Pancreas (tissue), 10 donors: Measurements from ENCODE around the gene WNT6. TPM values are rescaled to one million over a fixed set of nuclear protein-coding genes. Genes with fewer than 3 reads are reported as not detected.

Source experiments
- ATAC-seq, 4 donors: fragments of 200-7000 bp; cut with Tn5 transposase; one replicate each; pipeline versions ENCODE4 v1.8.0 to v1.9.1; 2020; ENCODE audit warnings: mild to moderate bottlenecking in 4 of 4, moderate library complexity in 4 of 4
- DNase-seq, 6 donors: peaks; one replicate each; pipeline ENCODE4 v3.0.0-alpha.2; 2020
- FAIRE-seq: peaks from 2 replicates; lab custom pipeline; 2012; peaks lifted over from hg19 to GRCh38; lab: Jason Lieb, UNC
- H3K27ac ChIP-seq, 4 donors: fragments of 200-600 bp; sonication (generic); 1 replicate in 3 of 4; 2 replicates in 1 of 4; pipeline versions ENCODE4 v1.5.0 to v1.8.0; 2020
- H3K27me3 ChIP-seq, 4 donors: fragments of 200-600 bp; one replicate each; pipeline ENCODE4 v1.8.0; 2021
- H3K36me3 ChIP-seq, 3 donors: fragments of 200-600 bp; sonication (generic) in 1 of 3; one replicate each; pipeline versions ENCODE4 v1.5.0 to v1.8.0; 2020 to 2021
- H3K4me1 ChIP-seq, 3 donors: fragments of 200-600 bp; one replicate each; pipeline ENCODE4 v1.8.0; 2021
- H3K4me3 ChIP-seq, 4 donors: fragments of 200-600 bp; sonication (generic) in 2 of 4; one replicate each; pipeline versions ENCODE4 v1.5.0 to v1.8.0; 2020 to 2021
- H3K9me3 ChIP-seq, 4 donors: fragments of 200-600 bp; one replicate each; pipeline ENCODE4 v1.8.0; 2021
- CTCF ChIP-seq, 4 donors: fragments of 200-600 bp; sonication (generic) in 3 of 4; IDR thresholded peaks; one replicate each; pipeline versions ENCODE4 v1.5.0 to v1.8.0; 2021; ENCODE audit warnings: antibody characterized with exemption in 4 of 4
- WGBS, 2 donors: extraction: QIAGEN DNeasy Blood & Tissue Kit; methylation state at CpG; one replicate each; pipeline ENCODE4 v1.1.7; 2013; 5-methylcytosine and 5-hydroxymethylcytosine counted together
- intact Hi-C, 3 donors: fragments of 100-400 bp; cut with DNase I; formaldehyde crosslinking; loops; one replicate each; pipeline versions ENCODE4 v1.11.1 to v1.14.2; 2022
- polyA plus RNA-seq, 2 donors: library from polyadenylated mRNA; stranded (reverse); fragments of 200-250 nt; gene quantifications; one replicate each; pipeline ENCODE4 v1.2.3, GENCODE V29; 2013
- total RNA-seq, 6 donors: library from RNA; stranded (reverse); fragmentation: NEBNext Ultra II Directional in 4 of 6; extraction: Animal tissue kit (Norgen Biotek cat#: 25700) in 4 of 6; gene quantifications; one replicate each; pipeline versions ENCODE4 v1.2.1 to v1.2.4, GENCODE V29; 2021 to 2023
- donor health status: healthy with polysubstance abuse.
- donor health status: DM: no; HTN: no; CAD: no; lungs with moderate emphysema.
- donor health status: DM: no; HTN: no; CAD: no.
- donor health status: control.
- donor health status: control.
- donor health status: Bipolar disorder and iron deficiency.
- donor health status: DM: yes; HTN: yes; CAD: no.
- donor health status: DM: no; HTN: no; CAD: no.
- donor health status: DM: no; HTN: no; CAD: no.
- donor health status: DM: yes; HTN: yes; CAD: no.

WNT6 gene
- total and polyA plus RNA-seq, 8 donors = 0.09 to 1.2 (median 0.32) TPM; not detected in 1

GRCh38 chr2:218852911-218853667 lies 6.5 kb upstream of the WNT6 start:
- FAIRE-seq = no peak
- intact Hi-C loops = no loop called here

GRCh38 chr2:218853766-218854165 lies 5.8 kb upstream of the WNT6 start:
- no peaks in the 10 kb centered on the region for H3K4me1 ChIP-seq
- intact Hi-C loops = no loop called here
- DNase-seq (peak in 2 of 6 donors; percentile 20 to 24), ATAC-seq (peak in 2 of 4 donors; percentile 24 to 35), FAIRE-seq (no peak)
- WGBS, 2 donors = 45 to 46% methylated on average over 5 of the region's 5 CpGs
- H3K27ac ChIP-seq = no peak overlapping the region
- no peak overlapping the region for H3K4me3 ChIP-seq
- TF ChIP-seq CTCF (IDR thresholded peaks at IDR 0.05) = no peak
- H3K9me3 ChIP-seq = no peaks in the 10 kb centered on the region
- H3K36me3 ChIP-seq = no peaks in the 10 kb centered on the region
- H3K27me3 ChIP-seq = peaks cover 0 to 12% (median 0%) of the 10 kb centered on the region in 4 donors

More at GRCh38 chr2:218852911-218853667, 6.5 kb upstream of the WNT6 start:
- Histone ChIP-seq H3K27me3 (peaks cover 0 to 5% (median 4%) of the 10 kb centered on the region in 4 donors), H3K9me3 (no peaks in the 10 kb centered on the region), H3K36me3 (no peaks in the 10 kb centered on the region), H3K4me1 (no peaks in the 10 kb centered on the region), H3K27ac (no peak overlapping the region), H3K4me3 (no peak overlapping the region)
- ATAC-seq (peak in 3 of 4 donors; percentile 80 to 95 (median 89)), DNase-seq (peak in 4 of 6 donors; percentile 24 to 78 (median 49))
- TF ChIP-seq CTCF (IDR thresholded peaks at IDR 0.05) = peak; percentile 30 to 66 (median 48)
- 19 to 23% methylated on average over 16 of the region's 16 CpGs for WGBS, 2 donors

GRCh38 chr2:218854860-218855259 lies 4.7 kb upstream of the WNT6 start:
- intact Hi-C loops = no loop called here
- Histone ChIP-seq H3K9me3 (no peaks in the 10 kb centered on the region), H3K4me1 (no peaks in the 10 kb centered on the region), H3K36me3 (no peaks in the 10 kb centered on the region), H3K27ac (no peak overlapping the region), H3K27me3 (peaks cover 0 to 12% (median 0%) of the 10 kb centered on the region in 4 donors), H3K4me3 (no peak overlapping the region)
- no peak for ATAC-seq
- 39 to 46% methylated on average over 5 of the region's 5 CpGs for WGBS, 2 donors
- peak in 2 of 6 donors; percentile 9 to 15 for DNase-seq
- no peak for FAIRE-seq
- no peak for TF ChIP-seq CTCF (IDR thresholded peaks at IDR 0.05)

- Histone ChIP-seq H3K27ac (no peak overlapping the region), H3K36me3 (no peaks in the 10 kb centered on the region), H3K4me3 (no peak overlapping the region), H3K9me3 (no peaks in the 10 kb centered on the region), H3K27me3 (peaks cover 0 to 12% (median 0%) of the 10 kb centered on the region in 4 donors), H3K4me1 (peaks cover 0 to 2% (median 0%) of the 10 kb centered on the region in 3 donors)
- ATAC-seq (no peak), DNase-seq (peak in 2 of 6 donors; percentile 28 to 38), FAIRE-seq (no peak)
- no peak for TF ChIP-seq CTCF (IDR thresholded peaks at IDR 0.05)
- intact Hi-C loops = no loop called here
- 44 to 57% methylated on average over 14 of the region's 14 CpGs for WGBS, 2 donors
These were observed 4.1 kb upstream of the WNT6 start for GRCh38 chr2:218855305-218856166.
